ENCODE results near the gene ZNF398.
A peak's percentile ranks its signal among the peaks of the same experiment; 100 is the strongest.
"Not testable (repeated sequence)": the region's sequence is repeated elsewhere in the genome, so short reads cannot be mapped to it uniquely, and the experiment has no call there.

ZNF398 gene

DNA sequence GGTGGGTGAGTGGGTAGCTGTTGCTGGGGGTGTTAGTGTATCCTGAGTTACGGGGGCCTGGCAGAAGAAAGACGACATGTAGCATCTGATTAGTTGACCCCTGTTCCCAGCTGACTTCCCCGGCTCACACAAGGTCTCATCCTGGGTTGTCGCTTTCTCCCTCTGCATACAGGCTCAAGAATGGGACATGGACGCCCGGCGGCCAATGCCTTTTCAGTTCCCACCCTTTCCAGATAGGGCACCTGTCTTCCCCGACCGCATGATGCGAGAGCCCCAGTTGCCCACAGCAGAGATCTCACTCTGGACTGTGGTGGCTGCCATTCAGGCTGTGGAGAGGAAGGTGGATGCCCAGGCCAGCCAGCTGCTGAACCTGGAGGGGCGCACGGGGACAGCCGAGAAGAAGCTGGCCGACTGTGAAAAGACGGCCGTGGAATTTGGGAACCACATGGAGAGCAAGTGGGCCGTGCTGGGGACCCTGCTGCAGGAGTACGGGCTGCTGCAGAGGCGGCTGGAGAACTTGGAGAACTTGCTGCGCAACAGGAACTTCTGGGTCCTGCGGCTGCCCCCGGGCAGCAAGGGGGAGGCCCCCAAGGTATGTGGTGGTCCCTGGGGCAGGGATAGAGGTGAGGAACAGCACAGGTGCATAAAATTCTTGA is 51.0 kb downstream of the ZNF398 start:
- DNase-seq = no peak

DNA sequence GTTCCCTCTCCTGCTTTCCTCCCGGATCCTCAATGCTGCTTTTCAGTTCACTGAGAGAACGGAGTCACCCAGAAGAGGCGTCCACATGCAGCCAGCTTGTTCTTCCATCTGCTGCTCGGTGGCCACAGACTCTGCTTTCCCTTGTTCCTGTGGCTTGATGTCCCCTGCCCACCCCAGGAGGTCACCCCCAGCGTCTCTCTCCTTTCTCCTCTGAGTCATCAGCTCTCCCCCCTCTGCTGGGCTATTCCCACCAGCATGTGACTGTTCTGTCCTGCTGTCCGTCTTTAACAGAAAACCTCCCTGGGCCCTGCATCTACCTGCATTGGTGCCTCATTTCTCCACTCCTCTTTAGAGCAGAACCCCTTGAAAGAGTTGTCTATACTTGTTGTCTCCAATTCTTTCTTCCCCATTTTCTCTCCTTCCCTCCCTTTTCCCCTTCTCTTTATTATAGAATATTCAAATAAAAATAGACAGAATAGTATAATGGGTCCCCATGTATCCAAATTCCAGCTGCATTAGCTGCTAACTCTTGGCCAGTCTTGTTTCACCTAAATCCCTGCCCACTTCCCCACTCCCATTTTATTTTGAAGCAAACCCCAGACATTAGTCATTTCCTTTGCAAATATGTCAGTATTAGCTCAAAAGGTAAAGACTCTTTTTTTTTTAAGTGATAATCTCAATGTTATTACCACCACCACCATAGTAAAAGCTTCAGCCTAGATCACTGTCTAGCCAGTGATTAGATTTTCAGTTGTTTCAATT is 52.2 kb downstream of the ZNF398 start:
- DNase-seq = no peak

DNA sequence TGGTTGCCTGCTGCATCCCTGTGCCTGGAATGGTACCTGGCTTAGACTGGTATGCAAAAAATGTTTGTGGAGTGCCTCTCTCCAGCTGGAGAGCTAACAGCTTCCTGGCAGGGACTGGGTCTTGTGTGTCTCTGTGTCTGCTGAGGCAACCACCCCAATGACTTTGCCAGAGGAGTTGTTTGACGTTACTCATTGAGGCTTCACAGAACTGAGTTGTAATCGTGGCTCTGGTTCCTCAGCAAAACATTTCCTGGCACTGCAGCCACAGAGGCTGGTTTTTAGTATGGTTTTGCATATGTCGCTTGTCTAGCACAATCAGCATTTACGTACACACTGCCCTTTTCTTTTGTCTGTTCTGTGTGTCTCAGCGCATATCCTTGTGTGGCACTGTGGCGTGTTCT is 55.6 kb downstream of the ZNF398 start:
- no peak for DNase-seq

DNA sequence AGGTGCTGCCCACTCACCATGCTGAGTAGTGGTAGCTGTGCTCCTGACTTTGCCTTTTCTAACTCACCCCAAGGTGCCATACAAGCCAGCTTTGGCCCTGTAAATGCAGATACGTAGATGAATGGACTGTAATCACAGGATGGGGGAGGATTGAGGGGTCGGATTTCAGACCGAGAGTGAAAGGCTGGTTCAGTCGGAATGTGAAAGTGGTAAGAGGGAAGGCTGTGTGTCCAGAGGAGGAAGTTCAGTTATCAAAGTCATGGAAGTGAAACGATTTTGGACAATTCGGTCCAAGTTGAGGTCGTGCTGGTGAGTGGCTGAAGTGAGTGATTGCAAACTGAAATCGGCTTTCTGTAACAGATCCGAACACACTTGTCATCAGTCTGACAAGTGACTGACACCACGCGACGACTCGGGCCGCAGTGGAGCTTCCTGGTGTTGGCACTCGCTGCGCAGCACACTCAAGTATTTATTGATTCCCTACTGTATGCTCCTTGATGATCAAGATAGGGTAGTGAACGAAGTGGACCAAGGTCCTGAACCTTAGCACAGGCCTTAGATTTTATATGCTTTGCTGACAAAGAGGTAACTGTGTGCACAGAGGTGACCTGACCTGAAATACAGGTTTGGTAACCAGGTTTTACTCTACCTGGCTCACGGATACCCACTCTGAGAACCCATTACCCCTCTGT is 58.6 kb downstream of the ZNF398 start:
- no peak for DNase-seq

DNA sequence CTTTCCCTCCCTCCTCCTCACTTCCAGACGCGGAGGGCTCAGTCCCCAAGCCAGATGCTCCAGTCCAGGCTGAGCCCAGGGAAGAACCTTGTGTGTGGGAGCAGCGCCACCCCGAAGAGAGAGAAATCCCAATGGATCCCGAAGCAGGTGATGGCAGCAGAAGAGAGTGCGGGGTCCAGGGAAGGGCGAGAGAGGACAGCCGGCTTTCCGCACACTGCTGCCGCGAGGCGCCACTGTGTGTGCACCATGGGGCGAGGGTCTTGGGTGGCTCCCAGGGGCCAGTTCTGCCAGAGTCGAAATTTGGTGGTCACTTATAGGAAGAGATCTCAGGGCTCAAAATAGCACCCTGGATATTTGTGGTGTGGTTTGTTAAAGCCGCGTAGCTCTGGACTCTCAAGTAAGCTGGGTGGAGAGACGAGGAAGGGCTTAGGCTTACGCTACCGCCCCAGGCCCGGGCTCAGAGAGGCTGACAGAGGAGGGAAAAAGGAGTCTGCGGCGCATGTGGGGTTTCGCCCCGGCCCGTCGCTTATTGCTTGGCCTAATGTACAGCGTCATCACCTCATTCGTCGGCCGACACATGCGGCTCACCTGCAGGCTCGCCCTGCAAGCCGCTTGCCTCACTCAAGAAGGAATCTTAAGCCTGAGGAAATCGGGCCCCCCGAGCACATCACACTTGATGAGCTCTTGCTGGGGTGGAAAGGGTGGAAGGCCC is 60.2 kb downstream of the ZNF398 start:
- DNase-seq = no peak

DNA sequence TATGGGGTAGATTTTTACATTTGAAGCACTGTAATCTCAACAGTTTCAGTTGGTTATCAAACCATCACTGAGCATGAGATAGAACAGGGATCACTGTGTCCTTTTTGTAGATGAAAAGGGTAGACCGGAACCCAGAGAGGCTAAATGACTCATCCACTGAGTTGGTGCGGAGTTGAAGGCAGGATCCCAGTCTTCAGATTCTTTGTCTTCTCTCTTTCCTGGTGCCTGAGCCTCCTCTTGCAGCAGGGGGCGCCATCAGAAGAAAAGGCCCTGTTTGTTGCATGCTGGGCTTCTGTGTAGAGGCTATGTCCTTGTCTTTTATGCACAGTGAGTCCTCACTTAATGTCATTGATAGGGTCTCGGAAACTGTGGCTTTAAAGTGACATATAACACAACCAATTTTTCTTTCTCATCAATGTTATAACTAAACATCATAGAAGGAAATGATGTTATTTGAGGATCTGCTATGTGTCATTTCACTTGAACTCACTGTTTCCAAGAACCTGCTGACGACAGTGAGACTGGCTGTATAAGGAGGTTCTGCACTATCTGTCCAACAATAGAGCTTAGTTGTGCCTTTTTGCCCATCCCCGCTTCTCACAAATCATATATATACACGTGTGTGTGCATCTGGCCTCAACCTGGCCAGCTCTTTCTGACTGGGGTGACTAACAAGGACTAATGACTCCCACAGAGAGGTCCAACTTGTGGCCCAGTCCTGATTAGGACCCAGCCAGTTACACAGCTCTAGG is 62.4 kb downstream of the ZNF398 start:
- DNase-seq = peak; percentile 60

DNA sequence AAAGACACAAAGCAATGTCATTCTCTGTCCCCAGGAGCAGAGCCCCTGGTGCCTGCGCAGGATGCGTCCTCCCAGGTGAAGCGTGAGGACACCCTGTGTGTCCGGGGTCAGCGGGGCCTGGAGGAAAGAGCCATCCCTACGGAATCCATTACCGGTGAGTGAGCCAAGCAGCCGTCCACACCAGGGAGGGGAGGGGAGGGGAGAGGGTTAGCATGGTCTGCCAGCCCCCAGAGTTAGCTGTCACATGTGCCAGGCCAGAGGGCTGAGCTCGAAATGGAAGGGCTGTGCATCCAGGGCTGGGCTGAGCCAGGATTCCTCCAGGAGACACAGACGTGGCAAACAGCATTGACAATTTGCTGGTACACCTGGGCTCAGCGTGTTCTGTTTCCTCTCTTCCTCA is 63.3 kb downstream of the ZNF398 start:
- DNase-seq = no peak

DNA sequence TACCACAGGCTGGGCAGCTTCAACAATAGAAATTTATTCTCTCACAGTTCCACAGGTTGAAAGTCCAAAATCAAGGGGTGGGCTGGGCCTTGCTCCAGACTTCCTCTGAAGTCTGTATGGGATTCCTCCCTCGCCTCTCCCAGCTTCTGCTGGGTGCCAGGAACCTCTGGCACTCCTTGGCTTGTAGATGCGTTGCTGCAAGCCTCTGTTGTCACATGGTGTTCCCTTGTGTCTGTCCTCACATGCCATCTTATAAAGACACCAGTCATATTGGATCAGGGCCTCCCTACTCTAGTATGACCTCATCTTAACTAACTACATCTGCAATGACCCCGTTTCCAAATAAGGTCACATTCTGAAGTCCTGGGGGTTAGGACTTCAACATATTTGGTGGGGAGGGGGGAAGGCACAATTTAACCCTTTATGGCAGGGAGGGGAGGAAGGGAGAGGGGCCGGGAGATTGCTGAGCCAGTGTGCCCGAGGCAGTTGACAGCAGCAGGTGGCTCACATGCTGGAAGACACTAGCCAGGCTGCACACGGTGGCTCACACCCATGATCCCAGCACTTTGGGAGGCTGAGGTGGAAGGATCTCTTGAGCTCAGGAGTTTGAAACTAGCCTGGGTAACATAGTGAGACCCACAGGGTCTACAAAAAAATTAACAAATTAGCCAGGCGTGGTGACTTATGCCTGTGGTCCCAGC is 66.9 kb downstream of the ZNF398 start:
- no peak for DNase-seq

DNA sequence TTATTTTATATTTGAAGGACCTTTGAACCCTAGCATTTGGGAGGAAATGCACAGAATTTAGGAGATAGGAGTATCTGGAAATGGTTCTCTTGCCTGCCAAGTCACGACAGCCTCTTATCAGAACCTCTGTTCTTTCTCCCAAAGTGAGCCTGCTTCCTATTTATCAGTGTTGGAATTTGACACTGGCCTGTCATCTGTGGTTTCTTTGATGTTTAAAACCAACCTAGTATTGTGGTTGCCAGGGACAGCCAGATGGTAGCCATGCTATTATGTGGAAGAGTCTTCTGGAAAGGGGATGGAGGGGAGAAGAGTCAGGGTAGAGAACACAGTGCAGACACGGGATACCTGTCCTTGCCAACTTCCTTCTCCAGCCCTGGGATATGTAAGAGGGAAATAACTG is 69.1 kb downstream of the ZNF398 start:
- DNase-seq = no peak

DNA sequence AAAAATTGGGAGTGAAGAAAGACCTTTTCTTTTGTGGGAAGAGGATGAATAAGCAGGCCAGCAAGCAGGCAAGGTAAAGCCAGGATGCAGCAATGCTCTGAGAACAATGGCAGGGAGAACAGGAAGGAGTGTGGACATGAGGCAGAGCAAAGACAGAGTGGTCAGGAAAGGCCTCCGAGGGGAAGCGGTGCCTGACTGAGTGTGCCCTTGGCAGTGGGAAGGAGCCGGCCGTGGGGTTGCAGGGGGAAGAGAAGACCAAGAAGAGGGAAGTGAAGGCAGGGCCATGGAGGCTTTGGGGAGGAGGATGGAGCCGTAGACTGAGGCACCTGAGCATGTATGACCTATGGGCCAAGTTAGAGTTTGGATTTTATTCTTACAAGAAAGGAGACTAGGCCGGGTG is 70.3 kb downstream of the ZNF398 start:
- no peak for DNase-seq

DNA sequence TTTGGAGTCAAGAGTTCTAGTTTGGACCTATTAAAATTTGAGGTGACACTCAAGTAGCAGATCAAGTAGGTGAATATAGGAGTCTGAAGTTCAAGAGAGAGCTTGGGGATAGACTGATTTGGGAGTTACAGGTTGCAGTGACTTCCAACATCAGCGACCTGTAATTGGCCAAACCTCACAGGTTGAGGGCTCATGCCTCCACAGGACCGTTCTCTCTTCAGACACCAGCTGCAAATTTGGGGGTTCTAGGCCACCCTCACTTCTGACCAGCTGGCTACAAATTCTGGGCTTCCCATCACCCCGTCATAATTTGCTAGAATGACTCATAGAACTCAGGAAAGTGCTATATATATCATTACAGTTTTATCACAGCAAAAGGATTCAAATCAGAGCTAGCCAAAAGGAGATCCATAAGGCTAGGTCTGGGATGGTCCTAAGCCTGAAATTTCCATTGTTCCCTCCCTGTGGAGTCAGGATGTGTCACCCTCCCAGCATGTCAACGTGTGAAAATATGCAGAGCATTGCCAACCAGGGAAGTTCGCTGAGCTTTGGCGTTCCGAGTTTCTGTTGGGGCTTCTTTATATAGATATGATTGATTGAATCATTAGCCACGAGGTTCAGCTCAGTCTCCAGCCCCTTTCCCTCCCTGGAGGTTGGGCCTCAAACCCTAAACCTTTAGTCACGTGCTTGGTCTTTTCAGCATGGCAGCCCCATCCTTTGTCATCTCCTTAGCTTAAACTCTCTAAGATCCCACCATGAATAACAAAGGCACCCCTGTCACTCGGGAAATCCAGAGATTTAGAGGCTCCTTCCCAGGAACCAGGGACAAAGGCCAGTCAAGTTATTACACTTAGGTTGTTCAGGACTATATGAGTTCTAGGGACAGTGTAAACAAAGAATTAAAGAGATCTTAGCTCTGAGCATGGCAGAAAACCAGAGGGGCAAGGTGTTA is 71.5 kb downstream of the ZNF398 start:
- DNase-seq = no peak

DNA sequence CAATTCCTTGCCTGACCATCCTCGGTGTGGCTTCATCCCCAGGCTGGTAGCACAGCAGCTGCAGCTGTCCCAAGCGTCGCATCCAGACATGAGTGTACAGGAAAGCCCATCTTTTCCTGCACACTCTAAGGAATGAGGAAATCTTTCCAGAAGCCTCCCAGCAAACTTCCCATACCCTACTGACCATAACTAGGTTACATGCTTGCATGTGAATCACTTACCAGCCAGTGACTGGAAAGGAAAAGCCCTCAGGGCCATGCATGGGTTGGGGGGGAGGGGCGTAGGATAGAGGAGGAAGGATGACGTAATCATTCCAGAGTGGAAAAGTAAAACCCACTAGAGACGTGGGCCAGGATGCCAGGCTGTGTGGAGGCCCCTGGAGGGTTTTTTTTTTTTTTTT is 73.3 kb downstream of the ZNF398 start:
- no peak for DNase-seq

DNA sequence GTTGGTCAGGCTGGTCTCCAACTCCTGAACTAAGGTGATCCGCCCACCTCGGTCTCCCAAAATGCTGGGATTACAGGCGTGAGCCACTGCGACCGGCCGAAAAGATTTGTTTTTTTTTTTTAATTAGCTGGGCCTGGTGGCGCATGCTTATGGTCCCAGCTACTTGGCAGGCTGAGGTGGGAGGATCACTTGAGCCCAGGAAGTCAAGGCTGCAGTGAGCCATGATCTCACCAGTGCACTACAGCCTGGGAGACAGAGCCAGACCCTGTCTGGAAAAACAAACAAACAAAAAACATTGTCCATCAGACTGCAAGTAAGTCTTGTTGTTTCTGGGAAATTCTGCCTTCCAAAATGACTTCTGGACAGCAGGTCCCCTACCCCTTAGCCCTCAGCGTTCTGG is 75.9 kb downstream of the ZNF398 start:
- DNase-seq = no peak

DNA sequence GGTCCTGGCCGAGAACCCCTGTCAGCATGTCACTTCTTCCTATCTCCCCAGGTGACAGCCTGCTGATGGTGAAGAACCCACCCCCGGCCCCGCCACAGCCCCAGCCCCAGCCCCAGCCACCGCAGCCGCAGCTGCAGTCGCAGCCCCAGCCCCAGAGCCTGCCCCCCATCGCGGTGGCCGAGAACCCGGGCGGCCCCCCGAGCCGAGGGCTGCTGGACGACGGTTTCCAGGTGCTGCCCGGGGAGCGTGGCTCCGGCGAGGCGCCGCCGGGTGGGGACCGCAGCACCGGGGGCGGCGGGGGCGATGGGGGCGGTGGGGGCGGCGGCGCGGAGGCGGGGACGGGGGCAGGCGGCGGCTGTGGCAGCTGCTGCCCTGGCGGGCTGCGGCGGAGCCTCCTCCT is 76.5 kb downstream of the ZNF398 start:
- no peak for DNase-seq

DNA sequence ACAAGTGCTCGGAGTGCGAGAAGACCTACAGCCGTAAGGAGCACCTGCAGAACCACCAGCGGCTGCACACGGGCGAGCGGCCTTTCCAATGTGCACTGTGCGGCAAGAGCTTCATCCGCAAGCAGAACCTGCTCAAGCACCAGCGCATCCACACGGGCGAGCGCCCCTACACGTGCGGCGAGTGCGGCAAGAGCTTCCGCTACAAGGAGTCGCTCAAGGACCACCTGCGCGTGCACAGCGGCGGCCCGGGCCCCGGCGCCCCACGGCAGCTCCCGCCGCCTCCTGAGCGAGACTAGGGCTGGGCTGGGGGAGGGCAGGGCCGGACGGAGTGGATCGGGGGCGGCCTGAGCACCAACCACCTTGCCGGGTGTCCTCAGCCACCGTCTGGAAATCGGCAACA is 77.1 kb downstream of the ZNF398 start:
- DNase-seq = no peak

DNA sequence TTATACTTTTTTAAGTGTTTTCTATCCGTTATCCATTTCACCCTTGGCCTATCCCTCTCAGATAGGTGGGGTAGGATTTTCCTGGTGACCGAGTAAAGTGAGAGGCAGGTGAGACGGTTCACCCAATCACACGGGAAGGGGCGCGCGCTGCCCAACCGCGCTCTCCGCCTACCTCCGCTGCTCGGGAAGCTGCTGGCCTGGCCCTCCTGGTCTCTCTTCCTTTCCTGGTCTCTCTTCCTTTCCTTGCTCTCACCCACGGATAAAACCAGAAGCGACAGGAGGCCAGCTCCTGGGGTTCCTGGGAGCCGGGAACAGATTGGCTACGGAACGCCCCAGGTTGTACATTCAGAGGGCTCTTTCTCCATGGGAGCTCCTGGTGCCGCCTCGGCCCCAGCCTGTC is 77.9 kb downstream of the ZNF398 start:
- DNase-seq = no peak

DNA sequence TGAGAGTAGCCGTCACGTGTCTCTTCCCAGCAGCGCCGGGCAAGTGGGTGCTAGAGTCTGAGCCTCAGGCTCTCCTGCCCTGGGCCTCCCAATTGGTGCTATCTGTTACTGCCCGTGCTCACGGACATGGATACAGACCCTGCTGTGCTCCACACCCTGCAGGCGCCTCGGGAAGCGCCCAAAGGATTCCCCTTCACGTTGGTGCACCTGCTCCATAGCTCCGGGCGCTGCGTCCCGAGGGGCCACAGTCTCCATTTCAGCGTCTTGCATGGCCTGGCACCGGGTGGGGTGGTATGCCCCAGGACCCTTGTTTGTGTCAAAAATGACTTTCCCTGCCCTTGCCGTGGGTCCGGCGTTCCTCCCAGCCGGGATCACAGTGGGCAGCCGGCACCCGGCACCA is 78.4 kb downstream of the ZNF398 start:
- no peak for DNase-seq

DNA sequence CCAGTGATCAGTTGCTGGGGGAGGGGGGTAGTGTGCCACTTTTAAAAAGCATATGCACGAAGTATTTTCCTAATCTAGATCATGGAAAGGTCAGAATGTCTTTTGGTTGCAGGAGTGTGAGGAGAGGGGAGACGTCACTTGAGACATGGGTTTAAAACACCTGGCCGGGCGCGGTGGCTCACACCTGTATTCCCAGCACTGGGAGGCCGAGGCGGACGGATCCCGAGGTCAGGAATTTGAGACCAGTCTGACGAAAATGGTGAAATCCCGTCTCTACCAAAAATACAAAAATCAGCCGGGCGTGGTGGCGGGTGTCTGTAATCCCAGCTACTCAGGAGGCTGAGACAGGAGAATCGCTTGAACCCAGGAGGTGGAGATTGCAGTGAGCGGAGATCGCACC is 79.1 kb downstream of the ZNF398 start:
- not testable (repeated sequence) for DNase-seq

DNA sequence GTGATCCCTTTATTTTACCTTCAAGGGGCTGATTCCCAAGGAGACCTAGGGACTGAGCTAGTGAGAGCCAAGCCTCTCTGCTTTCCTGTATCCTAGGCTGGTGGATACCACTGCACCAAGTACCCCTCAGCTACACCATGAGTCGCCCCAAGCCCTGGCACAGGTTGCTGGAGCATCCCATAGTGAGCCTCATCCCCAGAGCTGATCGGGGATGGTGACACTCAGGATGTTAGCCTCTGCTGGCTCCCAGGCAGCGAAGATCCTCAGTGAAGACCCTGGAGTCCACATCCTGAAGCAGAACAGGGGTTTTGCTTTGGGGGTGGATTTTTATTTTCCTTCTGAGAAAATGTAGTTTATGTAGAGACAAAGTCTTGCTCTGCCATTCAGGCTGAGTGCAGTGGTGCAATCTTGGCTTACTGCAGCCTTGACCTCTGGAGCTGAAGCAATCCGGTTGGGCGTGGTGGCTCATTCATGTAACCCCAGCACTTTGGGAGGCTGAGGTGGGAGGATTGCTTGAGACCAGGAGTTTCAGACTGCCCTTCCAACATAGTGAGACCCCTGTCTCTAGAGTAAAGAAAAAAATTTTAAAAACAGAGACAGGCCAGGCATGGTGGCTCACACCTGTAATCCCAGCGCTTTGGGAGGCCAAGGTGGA is 79.7 kb downstream of the ZNF398 start:
- DNase-seq = no peak

DNA sequence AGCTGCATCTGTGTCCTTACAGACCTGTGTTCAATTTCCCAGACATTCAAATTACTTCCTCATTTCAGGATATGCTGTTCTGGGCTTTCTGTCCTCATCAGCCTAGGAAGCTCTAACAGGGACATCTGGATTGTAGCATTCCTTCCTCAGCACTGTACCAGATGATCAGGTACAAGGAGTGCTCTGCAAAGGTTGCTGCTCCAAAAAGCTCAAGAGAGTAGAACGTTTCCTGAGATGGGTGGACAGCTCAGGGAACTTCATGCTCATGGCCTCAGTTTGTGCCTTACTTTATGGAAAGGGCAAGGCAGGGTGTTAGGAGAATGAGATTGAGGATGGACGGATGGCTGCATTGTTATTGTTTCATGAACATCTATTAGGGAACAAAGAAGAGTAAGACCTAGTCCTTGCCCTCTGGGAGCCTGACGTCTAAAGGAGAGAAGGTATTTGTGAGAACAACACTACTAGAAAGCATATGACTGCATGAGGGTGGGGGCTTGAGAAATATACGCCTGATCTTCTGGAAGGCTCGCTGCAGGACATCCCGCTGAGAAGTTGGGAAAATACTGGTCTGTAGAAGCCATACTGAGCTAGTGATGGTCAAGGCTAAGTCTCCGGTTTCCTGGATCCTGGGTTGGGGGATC is 81.7 kb downstream of the ZNF398 start:
- no peak for DNase-seq

Measured in activated effector memory CD4-positive, alpha-beta T cell treated with Interleukin-2 at 50 U/mL for 16 hours (primary cell).